ENCODE results near the gene RGP1. TPM values are rescaled to one million over a fixed set of nuclear protein-coding genes. Genes with fewer than 3 reads are reported as not detected.
A peak's percentile ranks its signal among the peaks of the same experiment; 100 is the strongest.

RGP1 gene
- total RNA-seq, 2 experiments from 2014 or later = 12.7 to 13.4 TPM

GRCh38 chr9:35766997-35767396 lies 17.9 kb downstream of the RGP1 start:
- Mint-ChIP-seq H3K27me3 (no peaks in the 10 kb centered on the region), H3K27ac (no peak overlapping the region), H3K4me1 (peaks cover 15% of the 10 kb centered on the region), H3K36me3 (peaks cover 3% of the 10 kb centered on the region), H3K4me3 (no peak overlapping the region), H3K9me3 (no peaks in the 10 kb centered on the region)
- DNase-seq = no peak

- H3K4me3 Mint-ChIP-seq = no peak overlapping the region
- no peaks in the 10 kb centered on the region for H3K9me3 Mint-ChIP-seq
- H3K4me1 Mint-ChIP-seq = peaks cover 13% of the 10 kb centered on the region
- no peak overlapping the region for H3K27ac Mint-ChIP-seq
- H3K36me3 Mint-ChIP-seq = peaks cover 3% of the 10 kb centered on the region
- no peak for DNase-seq
- H3K27me3 Mint-ChIP-seq = no peaks in the 10 kb centered on the region
Measured at GRCh38 chr9:35767458-35767857, 18.4 kb downstream of the RGP1 start.

- no peak overlapping the region for H3K27ac Mint-ChIP-seq
- no peaks in the 10 kb centered on the region for H3K36me3 Mint-ChIP-seq
- no peaks in the 10 kb centered on the region for H3K9me3 Mint-ChIP-seq
- no peak overlapping the region for H3K4me3 Mint-ChIP-seq
- H3K27me3 Mint-ChIP-seq = no peaks in the 10 kb centered on the region
- peaks cover 9% of the 10 kb centered on the region for H3K4me1 Mint-ChIP-seq
- DNase-seq = no peak
Measured at GRCh38 chr9:35769763-35770162, 20.7 kb downstream of the RGP1 start.

- no peak overlapping the region for H3K4me3 Mint-ChIP-seq
- H3K4me1 Mint-ChIP-seq = peaks cover 9% of the 10 kb centered on the region
- H3K36me3 Mint-ChIP-seq = no peaks in the 10 kb centered on the region
- DNase-seq = no peak
- no peaks in the 10 kb centered on the region for H3K9me3 Mint-ChIP-seq
- no peaks in the 10 kb centered on the region for H3K27me3 Mint-ChIP-seq
- no peak overlapping the region for H3K27ac Mint-ChIP-seq
Measured at GRCh38 chr9:35771075-35771433, 22.0 kb downstream of the RGP1 start.

GRCh38 chr9:35771534-35771933 lies 22.4 kb downstream of the RGP1 start:
- Mint-ChIP-seq H3K36me3 (no peaks in the 10 kb centered on the region), H3K9me3 (no peaks in the 10 kb centered on the region), H3K27me3 (no peaks in the 10 kb centered on the region), H3K4me3 (no peak overlapping the region), H3K27ac (no peak overlapping the region), H3K4me1 (peaks cover 4% of the 10 kb centered on the region)
- no peak for DNase-seq

- Mint-ChIP-seq H3K27ac (no peak overlapping the region), H3K4me1 (peaks cover 2% of the 10 kb centered on the region), H3K9me3 (no peaks in the 10 kb centered on the region), H3K36me3 (no peaks in the 10 kb centered on the region), H3K4me3 (no peak overlapping the region), H3K27me3 (no peaks in the 10 kb centered on the region)
- DNase-seq = no peak
Measured at GRCh38 chr9:35771943-35772342, 22.9 kb downstream of the RGP1 start.

DNA sequence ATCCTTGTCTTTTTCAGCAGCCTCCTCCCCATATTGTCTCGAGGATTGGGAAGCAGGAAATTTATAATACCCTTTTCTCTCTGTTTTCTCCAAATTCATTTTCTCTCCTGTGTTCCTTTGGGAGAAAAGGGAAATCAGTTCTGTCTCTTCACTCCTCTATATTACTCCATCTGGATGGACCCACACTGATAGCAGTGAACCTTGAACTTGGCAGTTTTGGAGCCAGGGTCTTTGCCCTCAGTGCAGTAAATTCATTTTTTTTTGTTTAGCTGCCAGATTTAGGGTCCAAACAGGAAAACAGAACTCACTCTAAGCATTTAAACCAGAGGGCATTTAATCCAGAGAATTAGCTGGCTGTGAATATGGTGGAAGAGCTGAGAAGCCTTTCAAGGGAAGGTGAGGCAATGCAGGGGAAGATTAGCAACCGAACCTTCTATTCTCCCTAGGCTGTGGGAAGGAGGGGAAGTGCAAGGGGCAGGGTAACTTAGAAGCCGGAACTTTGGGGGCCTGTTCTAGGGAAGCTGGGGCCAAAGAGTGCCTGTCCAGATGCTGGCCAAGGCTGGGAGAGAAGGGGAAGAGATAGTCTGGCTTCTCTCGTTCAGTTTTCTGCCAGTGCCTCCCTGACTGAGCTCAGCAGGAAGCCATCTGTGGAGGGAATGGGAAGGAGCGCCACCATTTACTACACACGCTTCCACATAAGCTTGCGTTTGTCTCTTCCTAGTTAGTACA lies 26.0 kb downstream of the RGP1 start:
- Mint-ChIP-seq H3K9me3 (no peaks in the 10 kb centered on the region), H3K36me3 (peaks cover 3% of the 10 kb centered on the region), H3K4me1 (no peaks in the 10 kb centered on the region), H3K27me3 (no peaks in the 10 kb centered on the region), H3K4me3 (no peak overlapping the region), H3K27ac (no peak overlapping the region)
- no peak for DNase-seq

GRCh38 chr9:35776018-35776417 lies 26.9 kb downstream of the RGP1 start:
- Mint-ChIP-seq H3K4me3 (no peak overlapping the region), H3K36me3 (peaks cover 8% of the 10 kb centered on the region), H3K27ac (no peak overlapping the region), H3K4me1 (no peaks in the 10 kb centered on the region), H3K27me3 (no peaks in the 10 kb centered on the region), H3K9me3 (no peaks in the 10 kb centered on the region)
- DNase-seq = no peak

DNA sequence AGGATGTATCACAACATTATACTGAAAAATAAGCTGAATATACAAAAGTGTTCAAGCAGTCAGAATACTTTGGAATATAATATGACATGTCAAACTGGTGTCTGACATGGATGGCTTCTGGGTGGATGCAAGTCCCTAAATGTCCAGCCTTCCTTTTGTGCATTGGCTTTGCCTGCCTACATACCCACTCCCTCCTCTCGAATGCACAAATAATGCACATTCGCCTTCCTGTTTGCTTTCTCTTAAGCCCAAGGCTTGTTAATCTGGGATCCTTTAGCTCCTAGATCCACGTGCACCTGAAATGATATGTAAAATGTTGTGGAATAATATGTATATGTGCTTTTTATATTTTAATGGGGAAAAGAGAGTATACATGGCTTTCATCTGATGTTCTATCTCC lies 29.4 kb downstream of the RGP1 start:
- Mint-ChIP-seq H3K9me3 (peaks cover 3% of the 10 kb centered on the region), H3K36me3 (peaks cover 13% of the 10 kb centered on the region), H3K4me1 (no peaks in the 10 kb centered on the region), H3K27me3 (no peaks in the 10 kb centered on the region), H3K27ac (no peak overlapping the region), H3K4me3 (no peak overlapping the region)
- DNase-seq = no peak

- DNase-seq = no peak
- H3K27me3 Mint-ChIP-seq = no peaks in the 10 kb centered on the region
- H3K4me3 Mint-ChIP-seq = no peak overlapping the region
- H3K9me3 Mint-ChIP-seq = peaks cover 3% of the 10 kb centered on the region
- H3K36me3 Mint-ChIP-seq = peaks cover 20% of the 10 kb centered on the region
- H3K4me1 Mint-ChIP-seq = no peaks in the 10 kb centered on the region
- no peak overlapping the region for H3K27ac Mint-ChIP-seq
Measured at GRCh38 chr9:35781066-35781465, 32.0 kb downstream of the RGP1 start.

DNA sequence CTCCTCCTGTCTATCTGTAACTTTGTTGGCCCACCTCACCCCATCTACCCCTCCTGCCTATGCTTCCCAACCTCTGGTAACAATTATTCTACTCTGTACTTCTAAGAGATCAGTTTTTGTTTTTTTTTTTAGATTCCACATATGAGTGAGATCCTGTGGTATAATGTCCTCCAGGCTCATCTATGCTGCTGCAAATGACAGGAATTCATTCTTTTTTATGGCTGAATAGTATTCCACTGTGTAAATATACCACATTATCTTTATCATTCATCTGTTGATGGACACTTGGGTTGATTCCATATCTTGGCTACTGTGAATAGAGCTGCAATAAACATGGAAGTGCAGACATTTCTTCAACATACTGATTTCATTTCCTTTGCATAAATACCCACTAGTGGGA lies 34.3 kb downstream of the RGP1 start:
- Mint-ChIP-seq H3K27ac (peak overlapping the region; percentile 34), H3K36me3 (peaks cover 22% of the 10 kb centered on the region), H3K9me3 (peaks cover 3% of the 10 kb centered on the region), H3K27me3 (no peaks in the 10 kb centered on the region), H3K4me1 (no peaks in the 10 kb centered on the region), H3K4me3 (no peak overlapping the region)
- no peak for DNase-seq

GRCh38 chr9:35789541-35789940 lies 40.5 kb downstream of the RGP1 start:
- H3K27ac Mint-ChIP-seq = no peak overlapping the region

GRCh38 chr9:35790025-35790384 lies 40.9 kb downstream of the RGP1 start:
- no peak overlapping the region for H3K27ac Mint-ChIP-seq
- H3K4me1 Mint-ChIP-seq = peaks cover 4% of the 10 kb centered on the region

More at GRCh38 chr9:35789541-35789940, 40.5 kb downstream of the RGP1 start:
- Mint-ChIP-seq H3K9me3 (no peaks in the 10 kb centered on the region), H3K4me3 (no peak overlapping the region), H3K36me3 (peaks cover 2% of the 10 kb centered on the region), H3K27me3 (no peaks in the 10 kb centered on the region), H3K4me1 (peaks cover 4% of the 10 kb centered on the region)
- DNase-seq = no peak

GRCh38 chr9:35790385-35791296 lies 41.6 kb downstream of the RGP1 start:
- Mint-ChIP-seq H3K9me3 (no peaks in the 10 kb centered on the region), H3K27me3 (no peaks in the 10 kb centered on the region), H3K4me3 (no peak overlapping the region), H3K36me3 (peaks cover 4% of the 10 kb centered on the region), H3K4me1 (peaks cover 4% of the 10 kb centered on the region), H3K27ac (no peak overlapping the region)
- peak; percentile 42 for DNase-seq

More at GRCh38 chr9:35790025-35790384, 40.9 kb downstream of the RGP1 start:
- H3K4me3 Mint-ChIP-seq = no peak overlapping the region
- H3K9me3 Mint-ChIP-seq = no peaks in the 10 kb centered on the region
- peaks cover 2% of the 10 kb centered on the region for H3K36me3 Mint-ChIP-seq
- DNase-seq = no peak
- H3K27me3 Mint-ChIP-seq = no peaks in the 10 kb centered on the region

GRCh38 chr9:35791297-35791921 lies 42.3 kb downstream of the RGP1 start, which contains the start of gene NPR2:
Gene NPR2 (plus strand): TSS chr9:35791591. CDS start chr9:35792409, 818 bp downstream.
- Mint-ChIP-seq H3K27ac (no peak within 1 kb of the TSS), H3K4me3 (no peak within 1 kb of the TSS), H3K9me3 (no peaks in the 10 kb centered on the region), H3K27me3 (no peaks in the 10 kb centered on the region), H3K36me3 (peaks cover 4% of the 10 kb centered on the region), H3K4me1 (peaks cover 4% of the 10 kb centered on the region)
- DNase-seq = no peak
